ENCODE results near the gene CLCN7.

DNA sequence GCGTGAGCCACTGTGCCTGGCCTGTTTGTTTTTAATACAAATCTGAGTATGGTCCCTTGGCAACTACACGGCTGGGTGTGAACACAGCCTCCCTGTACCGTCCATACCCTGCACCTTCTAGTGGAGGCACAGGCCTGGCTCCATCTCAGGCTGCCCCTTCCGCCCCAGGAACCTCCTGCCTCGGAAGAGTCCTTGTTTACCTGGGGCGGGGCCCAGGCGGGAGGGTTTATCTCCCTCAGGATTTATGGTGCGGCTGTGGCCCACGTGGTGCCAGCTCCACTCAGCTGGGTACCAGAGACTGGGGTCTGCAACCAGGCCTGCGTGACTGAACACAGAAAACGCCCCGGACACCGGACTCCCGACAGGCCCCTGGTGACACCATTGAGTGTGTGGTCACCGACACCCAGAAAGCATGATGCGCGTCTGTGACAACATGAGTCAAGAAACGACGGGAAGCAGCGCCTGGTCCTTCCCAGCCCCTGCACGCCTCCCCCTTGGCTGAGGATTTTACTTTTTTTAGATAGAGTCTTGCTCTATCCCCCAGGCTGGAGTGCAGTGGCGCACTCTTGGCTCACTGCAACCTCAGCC is 79.3 kb downstream of the CLCN7 start:
- TF ChIP-seq CTCF (IDR thresholded peaks at IDR 0.05) (no peak), POLR2AphosphoS5 (IDR thresholded peaks at IDR 0.05) (no peak)
